Stimulated activated CD4-positive, alpha-beta T cell treated with anti-CD3 and anti-CD28 coated beads, Interleukin-4, amount 100 ng/mL, for 24 hours (primary cell): ENCODE results near the gene MKRN2OS.

ENCODE experiments used
- DNase-seq: peaks from one replicate; pipeline ENCODE4 v3.0.0-alpha.2; 2020

Gene MKRN2OS

DNA sequence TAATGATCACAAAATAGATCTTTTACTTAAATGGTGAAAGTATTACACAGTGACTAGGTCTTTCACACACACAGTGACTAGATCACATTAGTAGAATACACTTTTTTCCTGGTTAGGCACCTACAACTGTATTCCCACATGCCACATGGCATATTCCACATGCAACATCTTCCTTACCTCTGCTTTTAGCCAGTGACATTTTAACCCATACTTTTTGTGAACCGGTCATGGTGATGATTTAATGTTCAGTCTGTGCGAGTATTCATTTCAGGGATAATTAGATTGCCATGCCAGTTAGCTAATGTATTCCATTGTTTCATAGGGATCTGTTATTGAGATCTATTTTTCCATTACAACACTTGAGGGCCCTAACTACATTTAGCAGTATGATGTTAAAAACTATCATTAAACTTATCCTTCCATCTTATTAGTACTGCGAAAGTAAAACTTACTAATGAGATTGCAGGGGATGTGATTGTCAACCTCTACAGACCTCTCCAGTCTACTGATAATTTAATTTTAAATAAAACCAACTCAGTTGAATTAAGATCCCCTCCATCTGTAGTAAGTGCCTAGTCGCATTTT is 32.7 kb downstream of the MKRN2OS start:
- no peak for DNase-seq

GRCh38 chr3:12509466-12509865 is 35.8 kb downstream of the MKRN2OS start:
- DNase-seq, result no peak

GRCh38 chr3:12508291-12508700 is 37.0 kb downstream of the MKRN2OS start:
- DNase-seq, result no peak

- no peak for DNase-seq
These were observed 37.6 kb downstream of the MKRN2OS start for GRCh38 chr3:12507591-12508281.

DNA sequence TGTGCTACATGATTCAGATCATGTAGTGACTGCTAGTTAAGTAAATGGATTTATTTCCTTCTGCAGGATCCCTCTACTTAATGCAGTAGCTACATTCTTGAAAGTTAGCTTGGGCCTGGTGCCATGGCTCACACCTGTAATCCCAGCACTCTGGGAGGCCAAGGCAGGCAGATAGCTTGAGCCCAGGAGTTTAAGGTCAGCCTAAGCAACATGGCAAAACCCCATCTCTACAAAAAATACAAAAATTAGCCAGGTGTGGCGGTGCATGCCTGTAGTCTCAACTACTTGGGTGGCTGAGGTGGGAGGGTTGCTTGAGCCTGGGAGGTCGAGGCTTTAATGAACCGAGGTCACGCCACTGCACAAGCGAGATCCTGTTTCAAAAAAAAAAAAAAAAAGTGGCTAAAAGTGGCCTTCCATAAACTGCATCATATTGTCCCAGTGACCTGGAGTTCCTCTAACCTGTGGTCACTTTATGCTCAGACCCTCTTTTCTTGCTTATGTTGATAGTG is 39.0 kb downstream of the MKRN2OS start:
- no peak for DNase-seq

GRCh38 chr3:12503126-12503957 is 42.0 kb downstream of the MKRN2OS start:
- DNase-seq, result no peak

GRCh38 chr3:12501360-12502020 is 43.8 kb downstream of the MKRN2OS start:
- DNase-seq, result no peak

DNA sequence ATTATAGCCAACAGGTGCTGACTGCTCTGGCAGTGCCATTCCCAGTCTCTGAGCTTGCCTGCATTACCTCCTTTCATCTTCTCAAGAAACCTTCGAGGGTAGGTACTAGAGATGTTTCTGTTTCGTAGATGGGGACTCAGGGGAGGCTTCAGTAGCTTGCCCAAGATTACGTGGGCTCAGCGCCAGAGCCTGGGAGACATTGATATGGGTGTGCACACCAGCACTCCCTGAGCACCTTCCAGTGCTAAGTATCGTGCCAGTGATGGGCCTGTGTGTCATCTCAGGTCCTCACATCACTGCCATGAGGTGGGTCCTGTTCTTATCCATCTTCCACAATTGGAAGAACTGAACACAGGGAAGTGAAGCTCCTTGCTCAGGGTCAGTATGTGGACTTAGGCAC is 45.8 kb downstream of the MKRN2OS start:
- DNase-seq, result no peak

DNA sequence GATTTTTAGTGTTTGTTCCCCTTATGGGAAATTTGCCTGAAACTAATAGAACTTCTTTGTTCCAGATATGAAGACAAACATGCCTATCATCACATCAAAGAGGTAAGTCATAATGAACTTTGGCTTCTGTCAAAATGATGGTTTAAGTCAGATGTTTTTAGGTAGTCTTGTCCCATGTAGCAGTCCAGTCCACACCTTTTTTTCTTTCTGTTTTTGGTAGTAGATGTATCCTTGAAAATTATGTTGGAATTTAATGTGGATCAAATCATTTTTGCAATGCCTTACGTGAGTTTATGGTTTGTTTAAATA is 48.9 kb downstream of the MKRN2OS start:
- no peak for DNase-seq

DNA sequence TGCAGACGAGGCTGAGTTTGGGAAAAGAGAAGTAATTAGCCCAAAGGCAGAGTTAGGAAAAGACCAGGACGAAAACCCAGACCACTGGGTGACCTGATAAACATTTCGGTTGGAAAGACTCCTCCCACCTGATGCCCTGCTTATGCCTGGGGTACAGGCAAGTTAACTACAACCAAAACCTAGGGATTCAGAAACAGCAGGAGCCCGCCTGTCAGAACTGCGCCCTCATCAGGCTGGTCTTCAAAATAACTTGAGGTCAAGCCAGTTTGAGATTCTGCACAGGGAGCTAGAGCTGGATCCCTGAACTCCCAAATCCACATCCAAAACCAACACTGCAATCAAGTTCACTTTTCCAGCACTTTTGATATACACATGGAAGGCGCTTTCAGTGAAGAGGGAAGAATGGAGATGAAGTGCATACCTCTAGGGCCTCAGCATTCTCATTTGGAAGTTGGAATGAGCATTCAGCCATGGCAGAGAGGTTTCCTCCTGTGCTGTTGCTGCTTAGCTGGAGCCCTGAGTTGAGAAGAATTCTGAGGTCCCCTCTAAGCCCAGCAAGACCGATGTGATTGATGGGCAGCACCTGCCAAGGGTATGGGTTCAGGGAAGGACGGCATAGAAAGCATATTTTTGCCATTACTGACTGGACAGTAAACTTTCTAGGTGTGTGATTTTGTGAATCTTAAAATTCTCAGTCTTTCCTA is 49.4 kb downstream of the MKRN2OS start:
- DNase-seq, result no peak

DNA sequence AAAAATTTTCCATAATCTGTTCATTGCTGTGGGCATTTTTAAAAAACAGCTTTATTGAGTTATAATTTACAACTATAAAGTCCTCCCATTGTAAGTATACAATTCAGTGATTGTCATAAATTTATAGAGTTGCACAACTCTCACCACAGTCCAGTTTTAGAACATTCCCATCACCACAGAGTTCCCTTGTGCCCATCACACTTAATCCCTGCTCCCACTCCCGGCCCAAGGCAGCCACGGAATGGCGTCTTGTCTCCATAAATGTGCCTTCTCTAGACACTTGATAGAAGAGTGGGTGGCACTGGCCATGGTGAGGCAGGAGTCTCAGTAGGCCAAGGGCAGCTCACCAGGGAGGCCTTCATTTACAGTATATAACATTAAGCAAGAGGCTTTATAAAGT is 54.8 kb downstream of the MKRN2OS start:
- DNase-seq, result no peak

- DNase-seq, result no peak
These were observed 55.5 kb downstream of the MKRN2OS start for GRCh38 chr3:12489832-12490231.
